HG02759 (cell line): Measurements from ENCODE around the gene SPOP.
"Not testable (repeated sequence)": the region's sequence is repeated elsewhere in the genome, so short reads cannot be mapped to it uniquely, and the experiment has no call there.

Source experiments
- ATAC-seq: cut with Tn5 transposase; IDR thresholded peaks from one replicate; pipeline ENCODE4 v1.9.1; 2021; ENCODE audit warnings: mild to moderate bottlenecking, moderate library complexity; ENCODE audit not compliant: unreplicated experiment

The SPOP gene

DNA sequence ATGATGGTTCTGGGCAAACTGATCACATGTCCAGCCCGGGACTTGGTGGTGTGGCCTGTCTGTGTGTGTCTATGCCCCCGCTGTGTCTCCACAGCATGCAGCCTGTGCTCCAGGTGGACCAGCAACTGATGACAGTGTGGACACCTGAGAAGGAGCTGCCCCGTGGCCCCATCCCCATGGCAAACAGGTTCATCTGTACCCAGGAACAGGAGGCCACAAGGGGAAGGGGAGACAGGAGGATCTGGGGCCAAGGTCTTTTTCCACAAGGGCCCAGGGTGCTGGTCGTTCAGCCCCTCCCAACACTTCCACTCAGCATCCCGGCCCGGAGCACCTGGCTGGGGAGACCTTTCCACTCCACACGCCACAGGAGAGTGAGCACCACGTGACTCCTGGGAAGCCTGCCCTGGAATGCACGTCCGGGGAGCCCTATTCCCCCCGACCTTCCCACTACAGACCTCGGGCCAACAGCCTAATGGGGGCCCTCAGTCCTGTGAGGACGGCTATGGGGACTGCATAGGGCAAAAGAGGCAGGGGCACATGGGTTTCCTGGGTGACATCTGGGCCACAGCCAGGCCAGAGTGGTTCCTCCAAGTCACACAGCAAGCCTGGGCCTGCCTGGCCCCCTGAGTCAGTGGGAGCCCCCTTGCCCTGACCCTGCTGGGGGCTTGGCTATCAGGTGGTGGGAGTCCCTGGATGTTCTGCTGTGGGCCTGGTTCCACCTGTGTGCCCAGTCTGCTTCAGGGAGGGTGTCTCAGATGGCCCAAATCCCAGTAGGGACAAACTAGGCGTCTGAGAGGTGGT, 123.0 kb downstream of the SPOP start:
- ATAC-seq, result no peak

GRCh38 chr17:49553676-49554335, 124.1 kb downstream of the SPOP start:
- no peak for ATAC-seq

DNA sequence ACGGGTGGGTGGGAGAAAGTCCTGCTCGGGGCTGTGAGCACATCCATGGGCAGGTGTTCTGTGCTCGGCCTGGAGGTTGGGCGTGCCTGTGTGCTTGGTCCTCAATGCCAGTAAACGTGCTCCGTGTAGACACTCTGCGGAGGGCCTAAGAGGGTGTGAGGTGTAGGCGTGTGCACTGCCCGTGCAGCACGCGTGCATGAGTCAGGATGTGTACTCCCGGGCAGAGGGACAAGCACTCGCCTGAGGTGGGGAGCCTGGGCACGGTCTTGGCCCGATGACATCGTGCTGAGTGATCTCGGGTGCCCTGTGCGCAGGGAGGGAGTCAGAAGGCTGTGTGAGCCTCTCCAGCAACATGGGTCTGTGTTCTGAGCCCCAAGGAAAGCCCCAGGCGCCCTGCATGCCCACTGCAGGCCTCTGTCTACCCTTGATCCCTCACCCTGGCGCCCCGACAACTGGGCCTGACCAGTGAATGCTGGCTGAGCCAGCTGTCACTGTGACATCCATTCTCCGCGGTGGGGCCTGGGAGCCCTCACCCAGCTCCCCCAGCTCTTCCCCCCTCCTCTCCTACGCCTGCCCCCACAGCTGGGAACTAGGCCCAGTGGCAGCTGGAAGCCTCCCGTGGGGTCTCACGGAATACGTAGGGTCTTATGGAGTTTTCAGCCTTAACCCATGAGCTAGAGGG, 125.7 kb downstream of the SPOP start:
- no peak for ATAC-seq

DNA sequence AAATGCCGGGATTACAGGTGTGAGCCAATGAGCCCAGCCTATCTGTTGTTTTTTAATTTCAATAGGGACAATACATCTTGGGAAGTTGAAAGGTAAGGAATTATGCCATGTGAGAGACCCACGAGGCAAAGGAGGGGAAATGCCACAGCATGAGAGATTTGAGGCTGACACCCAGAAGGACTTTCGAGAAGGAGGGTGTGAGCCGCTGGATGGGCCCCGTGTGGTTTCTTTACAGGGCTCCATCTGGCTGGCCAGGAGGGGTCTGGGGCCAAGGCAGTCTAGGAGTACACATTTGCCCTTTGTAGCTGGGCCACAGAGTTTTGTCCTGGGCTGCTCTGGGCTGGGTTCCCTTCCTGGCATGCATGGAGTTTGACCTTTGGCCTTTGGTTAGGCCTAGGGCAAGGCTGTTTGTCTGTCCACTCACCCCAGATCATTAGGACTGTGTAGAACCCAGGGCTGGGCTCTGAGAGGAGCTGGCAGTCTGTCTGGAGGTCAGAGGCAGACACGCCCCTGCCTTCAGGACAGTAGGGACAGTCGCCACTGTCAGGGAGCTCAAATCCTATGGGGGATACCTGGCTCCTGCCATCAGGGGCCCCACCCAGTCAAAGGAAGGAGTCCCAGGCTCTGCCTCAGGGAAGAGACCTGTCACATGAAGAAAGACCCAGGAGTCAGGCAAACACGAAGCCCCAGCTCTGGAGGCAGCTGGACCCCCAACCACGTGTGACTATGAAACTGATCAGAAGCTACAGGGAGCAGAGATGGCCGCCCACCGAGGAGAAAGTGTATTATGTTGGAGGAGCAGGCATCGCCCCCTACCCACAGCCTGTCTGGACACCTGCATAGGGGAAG, 126.5 kb downstream of the SPOP start:
- ATAC-seq, result no peak

GRCh38 chr17:49550764-49551163, 127.1 kb downstream of the SPOP start:
- ATAC-seq, result not testable (repeated sequence)

- ATAC-seq, result no peak
Observed at GRCh38 chr17:49549691-49550678, 127.9 kb downstream of the SPOP start.

DNA sequence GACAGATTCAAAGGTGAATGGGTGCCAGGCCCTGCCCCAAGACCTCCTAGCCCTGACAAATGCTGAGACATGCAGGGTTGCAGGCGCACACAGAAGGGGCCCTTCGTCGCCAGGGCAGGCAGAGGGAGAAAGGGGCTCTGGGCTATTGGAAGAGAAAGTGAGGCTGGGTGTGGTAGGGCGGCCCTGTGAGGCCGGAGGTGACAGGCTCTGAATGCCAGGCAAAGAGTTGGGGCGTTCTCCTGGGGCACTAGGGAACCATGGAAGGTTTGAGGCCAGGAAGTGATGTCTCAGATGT, 128.6 kb downstream of the SPOP start:
- no peak for ATAC-seq
